ACHN (cell line): ENCODE data around the gene GAK.

ENCODE experiments used
- DNase-seq: peaks from one replicate; pipeline ENCODE4 v3.0.0-alpha.2; 2015
- in situ Hi-C: cut with HindIII; loops from 2 replicates; pipeline ENCODE4 v1.10.0; 2017; ENCODE audit warnings: low sequenced_read_pairs, low pct_ligation_motif_present, low pct_unique_long_range_greater_than_20kb

The GAK gene

GRCh38 chr4:829761-830600, 102.1 kb downstream of the GAK start:
- in situ Hi-C loops, result no loop called here
- no peak for DNase-seq

DNA sequence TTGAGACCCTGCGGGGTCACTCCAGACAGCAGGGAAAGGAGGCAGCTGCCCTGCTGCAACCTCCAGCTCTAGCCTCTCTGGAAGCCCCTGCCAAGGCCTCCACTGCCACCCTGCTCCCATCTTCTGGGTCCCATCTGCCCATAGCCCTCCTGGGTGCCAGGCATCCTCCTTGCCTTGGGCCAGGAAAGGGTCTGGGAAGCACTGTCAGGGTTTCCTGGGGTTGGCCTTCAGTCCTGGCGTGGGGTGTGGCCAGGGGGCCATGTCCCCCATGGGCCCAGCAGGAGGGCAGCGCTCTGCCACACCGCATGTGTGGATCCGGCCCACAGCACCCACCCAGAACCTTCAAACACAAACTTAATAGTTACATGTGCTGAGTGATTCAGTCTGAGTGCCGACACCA, 102.8 kb downstream of the GAK start:
- in situ Hi-C loops, result no loop called here
- DNase-seq, result no peak

DNA sequence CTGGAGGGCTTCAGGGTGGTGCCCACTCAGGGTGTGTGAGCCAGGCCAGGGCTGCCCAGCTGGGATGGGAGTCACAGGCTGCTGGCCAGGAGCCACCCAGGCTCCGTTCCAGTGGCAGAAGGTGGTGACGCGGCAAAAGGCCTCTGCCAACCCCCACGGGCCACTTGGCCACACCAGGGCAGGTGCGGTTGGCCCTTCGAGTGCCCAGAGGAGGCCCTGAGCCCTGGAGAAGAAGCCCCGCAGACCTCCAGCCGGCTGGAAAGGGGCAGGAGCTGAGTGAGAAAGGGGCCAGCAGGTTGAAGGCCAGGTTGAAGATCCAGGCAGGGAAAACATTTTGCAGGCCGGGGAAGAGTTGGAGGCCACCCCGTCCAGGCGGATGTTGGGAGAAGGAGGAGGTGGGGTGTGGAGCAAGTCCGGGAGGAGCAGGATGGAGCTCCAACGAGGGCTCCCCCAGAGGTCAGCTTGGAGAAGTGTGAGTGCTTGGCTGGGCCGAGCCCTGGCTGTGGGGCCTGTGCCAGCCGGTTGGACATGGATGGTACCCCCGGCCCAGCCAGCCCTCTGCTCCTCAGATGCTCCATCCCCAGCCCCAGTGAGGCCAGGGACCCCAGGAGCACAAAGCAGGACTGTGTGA, 103.4 kb downstream of the GAK start:
- DNase-seq, result peak; percentile 23
- in situ Hi-C loops, result no loop called here

DNA sequence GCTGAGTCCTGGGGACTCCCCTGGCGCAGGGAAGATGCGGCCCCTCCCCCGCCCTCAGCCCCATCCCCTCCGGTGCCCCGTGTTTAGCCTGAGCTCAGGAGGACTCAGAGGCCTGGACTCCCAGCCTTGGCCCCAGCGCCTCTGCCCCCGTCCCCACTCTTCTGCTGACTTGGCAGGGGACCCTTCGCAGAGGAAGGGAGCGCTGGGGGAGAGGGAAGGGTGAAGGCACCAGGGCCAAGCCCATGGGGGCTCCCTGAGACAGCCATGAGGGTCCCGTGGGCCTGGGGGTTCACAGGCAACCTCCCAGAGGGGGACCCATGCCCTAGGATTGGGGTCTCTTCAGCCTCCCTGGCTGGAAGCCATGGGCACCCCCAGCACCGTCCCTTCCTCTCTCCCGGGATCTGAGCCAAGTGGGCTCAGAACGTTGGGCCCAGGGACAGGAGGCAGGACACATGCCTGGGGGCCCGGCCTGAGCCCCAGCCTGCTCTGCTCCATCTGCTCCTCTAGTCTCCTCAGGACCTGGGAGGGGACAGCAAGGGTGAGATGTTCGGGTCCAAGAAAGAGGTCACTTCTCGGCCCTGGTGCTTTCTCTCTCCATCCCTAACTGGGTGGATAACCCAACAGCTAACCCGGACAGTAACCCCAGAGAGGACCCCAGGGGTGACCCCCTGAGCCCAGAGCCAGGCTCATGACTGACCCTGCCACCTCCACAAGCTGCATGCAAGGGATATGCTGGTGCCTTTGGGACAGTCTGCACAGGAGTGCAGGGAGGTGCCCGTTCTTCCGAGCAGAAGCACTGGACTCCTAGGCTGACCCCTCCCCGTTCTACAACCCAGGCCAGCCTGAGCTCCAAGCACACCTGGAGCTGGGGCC, 104.7 kb downstream of the GAK start:
- in situ Hi-C loops, result no loop called here
- DNase-seq, result no peak

GRCh38 chr4:826508-827208, 105.5 kb downstream of the GAK start:
- no peak for DNase-seq
- in situ Hi-C loops, result no loop called here

GRCh38 chr4:825971-826330, 106.2 kb downstream of the GAK start, which contains the start of gene CPLX1:
TSS of gene CPLX1 (minus strand) at chr4:826129. CDS start at chr4:824522, 1,607 bp downstream.
- DNase-seq, result peak; percentile 49
- in situ Hi-C loops, result no loop called here

GRCh38 chr4:825063-825970, 106.8 kb downstream of the GAK start:
- peak; percentile 44 for DNase-seq
- in situ Hi-C loops, result no loop called here

DNA sequence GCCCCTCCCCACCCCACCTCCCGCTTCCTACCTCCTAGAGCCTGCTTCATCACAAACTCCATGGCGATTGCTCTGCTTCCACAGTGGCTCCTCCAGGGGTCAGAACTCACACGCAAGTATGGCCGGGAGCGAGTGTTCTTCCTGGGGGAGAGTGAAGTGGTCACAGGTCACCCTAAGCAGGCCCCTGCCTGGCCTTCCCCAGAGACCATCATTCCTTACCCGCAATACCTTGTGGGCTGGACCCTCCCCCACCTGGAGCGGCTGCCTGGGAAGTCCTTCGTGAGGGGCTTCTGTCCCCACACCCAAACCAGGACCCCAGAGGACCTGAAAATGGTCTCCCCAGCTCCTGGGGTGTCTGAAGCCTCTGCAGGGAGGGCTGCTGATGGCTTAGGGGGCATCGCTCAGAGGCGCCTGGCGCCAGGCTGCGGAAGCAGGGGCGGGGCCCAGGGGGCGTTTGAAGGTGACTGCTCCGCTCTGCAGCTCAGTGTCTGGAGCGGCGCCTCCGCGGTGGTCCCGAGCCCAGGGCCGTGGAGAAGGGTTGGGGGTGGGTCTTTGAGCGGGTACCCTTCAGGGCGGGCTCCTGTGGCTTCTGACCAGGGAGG, 107.6 kb downstream of the GAK start:
- in situ Hi-C loops, result no loop called here
- DNase-seq, result no peak

DNA sequence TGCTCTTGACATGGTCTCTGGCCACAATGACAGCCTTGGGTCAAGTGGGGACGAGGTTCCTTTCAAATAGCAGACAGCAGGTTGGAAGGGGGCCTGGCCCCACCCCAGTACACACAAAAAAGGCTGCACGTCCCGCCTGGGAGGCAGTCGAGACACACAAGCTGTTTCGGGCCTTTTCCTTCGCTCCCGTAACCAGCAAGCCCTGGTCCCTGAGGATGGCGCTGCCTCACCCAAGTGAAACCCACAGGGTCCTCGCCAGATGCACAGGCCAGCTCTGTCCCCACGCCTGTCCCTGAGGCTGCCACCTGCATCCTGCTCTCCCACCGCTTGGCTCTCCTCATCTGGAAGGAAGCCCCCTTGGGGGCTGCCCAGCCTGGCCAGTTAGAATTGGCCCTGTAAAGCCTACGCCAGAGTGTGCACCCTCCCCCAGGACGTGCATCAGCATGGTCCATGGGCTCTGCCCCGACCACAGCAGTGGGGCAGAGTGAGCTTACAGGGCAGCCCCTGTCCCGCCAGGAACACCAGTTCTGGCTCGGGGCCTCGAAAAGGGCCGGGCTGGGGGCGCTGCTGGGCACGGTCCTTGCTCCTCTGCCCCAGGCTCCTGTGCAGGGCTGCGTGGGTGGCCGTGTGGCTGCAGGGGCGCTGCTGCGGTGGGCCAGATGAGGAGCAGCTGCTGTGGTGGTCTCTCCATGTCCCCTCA, 108.2 kb downstream of the GAK start:
- DNase-seq, result no peak
- in situ Hi-C loops, result no loop called here

- DNase-seq, result no peak
- in situ Hi-C loops, result no loop called here
Observed at GRCh38 chr4:823176-823760, 108.8 kb downstream of the GAK start.

DNA sequence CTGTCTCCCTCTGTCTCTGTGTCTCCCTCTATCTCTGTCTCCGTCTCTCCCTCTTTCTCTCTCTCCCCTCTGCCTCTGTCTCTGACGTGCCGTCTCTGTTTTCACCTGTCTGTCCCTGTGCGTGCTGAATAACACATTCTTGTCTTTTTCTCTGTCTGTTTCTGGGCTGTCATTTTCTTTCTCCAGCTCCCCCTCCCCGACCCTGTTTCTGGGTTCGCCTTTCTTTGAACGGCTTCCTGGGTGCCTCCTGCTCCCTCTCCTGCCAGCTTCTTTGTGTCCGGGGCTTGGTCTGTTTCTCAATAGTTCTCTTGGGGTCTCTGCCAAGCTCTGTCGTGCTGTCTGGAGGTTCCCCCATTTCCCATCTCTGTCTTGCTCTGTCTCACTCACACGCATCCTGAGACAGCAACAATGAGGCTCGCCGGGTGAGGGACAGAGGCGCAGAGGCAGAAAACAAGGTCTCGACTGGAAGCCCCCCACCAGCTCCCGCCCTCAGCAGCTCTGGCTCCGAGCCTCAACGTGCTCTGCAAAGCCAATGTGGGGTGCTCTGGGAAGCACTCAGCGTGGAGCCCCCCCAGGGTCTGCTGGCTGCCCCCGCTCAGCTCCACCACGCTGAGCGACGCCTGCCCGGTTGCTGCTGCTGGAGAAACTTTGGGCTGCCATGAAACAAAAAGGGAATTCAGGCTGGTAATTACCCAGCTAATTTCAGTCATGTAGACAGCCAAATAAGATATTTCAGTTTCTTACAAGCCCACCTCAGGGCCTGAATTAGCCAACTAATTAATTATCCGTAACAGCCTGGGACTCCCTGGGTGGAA, 109.5 kb downstream of the GAK start:
- DNase-seq, result no peak
- in situ Hi-C loops, result no loop called here

DNA sequence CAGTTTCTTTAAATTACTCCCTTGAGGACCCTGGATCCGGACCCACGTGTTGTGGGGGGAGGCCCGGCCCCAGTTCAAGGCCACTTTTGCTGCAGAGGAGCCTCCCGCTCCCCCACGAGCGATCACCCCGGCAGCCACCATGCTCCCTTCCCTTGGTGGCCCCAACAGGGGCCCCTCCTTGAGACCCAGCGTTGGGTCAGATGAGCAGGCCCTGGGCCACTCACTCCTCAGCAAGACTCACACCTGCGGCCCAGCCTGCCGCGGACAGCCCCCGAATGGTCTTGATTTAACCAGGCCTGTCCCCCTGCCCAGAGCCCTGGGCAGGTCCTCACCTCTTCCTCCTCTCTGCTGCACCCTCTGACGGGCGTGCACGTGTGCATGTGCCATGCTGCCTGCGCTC, 110.5 kb downstream of the GAK start:
- DNase-seq, result no peak
- in situ Hi-C loops, result no loop called here

GRCh38 chr4:821181-821591, 110.9 kb downstream of the GAK start:
- DNase-seq, result no peak

DNA sequence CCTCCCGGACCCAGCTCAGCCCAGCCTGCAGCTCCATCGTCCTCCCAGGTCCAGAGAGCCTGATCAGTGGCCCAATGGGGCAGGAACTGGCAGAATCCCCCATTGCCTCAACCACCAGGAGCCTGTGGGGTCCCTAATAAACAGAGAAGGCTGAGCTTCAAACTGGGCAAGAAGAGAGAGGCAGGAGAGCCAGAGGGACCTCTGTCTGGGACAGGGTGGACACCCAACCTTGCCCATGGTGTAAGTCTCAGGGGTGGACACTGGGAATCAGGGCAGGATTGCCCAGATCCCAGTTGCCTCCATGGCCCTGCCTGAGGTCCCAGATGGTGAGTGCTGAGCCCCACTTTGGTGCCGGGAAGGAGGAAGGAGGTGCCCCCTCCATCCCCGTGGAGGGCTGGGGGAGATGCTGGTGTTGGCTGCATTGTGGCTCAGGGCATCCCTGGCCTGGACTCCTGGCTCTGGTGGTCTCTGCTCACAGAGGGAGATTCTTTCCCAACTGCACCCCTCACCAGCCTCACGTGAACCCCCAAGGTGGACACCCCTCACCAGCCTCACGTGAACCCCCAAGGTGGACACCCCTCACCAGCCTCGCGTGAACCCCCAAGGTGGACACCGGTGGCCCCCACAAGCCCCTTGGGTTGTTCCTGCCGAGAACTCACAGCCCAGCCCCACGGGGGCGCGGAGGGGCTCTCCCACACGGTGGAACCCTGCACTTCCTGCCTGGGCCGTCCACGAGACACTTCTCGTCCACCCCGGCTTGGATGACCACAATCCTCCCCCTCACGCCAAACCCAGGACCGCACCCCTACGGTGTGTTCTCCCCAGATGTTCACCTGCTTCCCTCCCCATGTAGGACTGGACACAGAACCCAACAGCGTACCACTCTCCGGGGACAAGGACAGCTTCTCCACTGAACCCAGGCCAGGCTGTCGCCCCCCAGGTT, 111.6 kb downstream of the GAK start:
- in situ Hi-C loops, result no loop called here
- no peak for DNase-seq

More at GRCh38 chr4:821181-821591, 110.9 kb downstream of the GAK start:
- in situ Hi-C loops, result no loop called here
